CD4-positive, CD25-positive, alpha-beta regulatory T cell (primary cell): ENCODE results near the gene CT83. TPM values are rescaled to one million over a fixed set of nuclear protein-coding genes. Genes with fewer than 3 reads are reported as not detected.

Experiments used
- ATAC-seq, 2 donors: fragments of 150-1000 bp; cut with Tn5 transposase; one replicate each; pipeline ENCODE4 v1.10.0; 2021; ENCODE audit warnings: low read depth in 2 of 2, moderate number of reproducible peaks in 2 of 2, moderate library complexity in 1 of 2
- DNase-seq, 3 donors: peaks; one replicate each; pipeline versions ENCODE4 v3.0.0 to v3.0.0-alpha.2; 2012 to 2022; ENCODE audit warnings: mixed read lengths in 1 of 3
- H3K27ac ChIP-seq: one replicate; pipeline ENCODE4 v1.7.0; 2013; ENCODE audit warnings: mild to moderate bottlenecking, low read length; ENCODE audit not compliant: insufficient read depth, poor library complexity, severe bottlenecking
- H3K27me3 ChIP-seq: one replicate; pipeline ENCODE4 v1.7.0; 2013; ENCODE audit warnings: low read length; ENCODE audit not compliant: control insufficient read depth, insufficient read depth
- H3K36me3 ChIP-seq: one replicate; pipeline ENCODE4 v1.7.0; 2013; ENCODE audit warnings: mild to moderate bottlenecking, low read length, moderate library complexity; ENCODE audit not compliant: control insufficient read depth, insufficient read depth
- H3K4me1 ChIP-seq: 2 replicates; pipeline ENCODE4 v1.7.0; 2013; ENCODE audit warnings: mild to moderate bottlenecking, low read length; ENCODE audit not compliant: insufficient read depth, control insufficient read depth, poor library complexity, severe bottlenecking
- H3K4me3 ChIP-seq: one replicate; pipeline ENCODE4 v1.7.0; 2013; ENCODE audit warnings: low read depth, mild to moderate bottlenecking, low read length, moderate library complexity
- H3K9me3 ChIP-seq, 2 experiments: 1 replicate in 1 of 2; 2 replicates in 1 of 2; pipeline ENCODE4 v1.7.0; 2013; ENCODE audit warnings: low read length in 2 of 2, mild to moderate bottlenecking in 1 of 2, moderate library complexity in 1 of 2; ENCODE audit not compliant: control insufficient read depth in 2 of 2
- H3K27ac Mint-ChIP-seq, 3 donors: one replicate each; pipeline ENCODE4 v1.8.0; 2020 to 2022; ENCODE audit warnings: mild to moderate bottlenecking in 3 of 3, mixed read lengths in 3 of 3, moderate library complexity in 2 of 3
- H3K27me3 Mint-ChIP-seq: one replicate; pipeline ENCODE4 v1.8.0; 2022; ENCODE audit warnings: mild to moderate bottlenecking, mixed read lengths
- H3K36me3 Mint-ChIP-seq: one replicate; pipeline ENCODE4 v1.8.0; 2020; ENCODE audit warnings: mixed read lengths
- H3K4me1 Mint-ChIP-seq, 4 donors: one replicate each; pipeline ENCODE4 v1.8.0; 2020 to 2022; ENCODE audit warnings: mixed read lengths in 4 of 4, mild to moderate bottlenecking in 1 of 4
- H3K4me3 Mint-ChIP-seq, 4 donors: one replicate each; pipeline ENCODE4 v1.8.0; 2020 to 2022; ENCODE audit warnings: mild to moderate bottlenecking in 4 of 4, mixed read lengths in 4 of 4, moderate library complexity in 3 of 4
- H3K9me3 Mint-ChIP-seq, 7 donors: one replicate each; pipeline ENCODE4 v1.8.0; 2020 to 2022; ENCODE audit warnings: mixed read lengths in 7 of 7, mild to moderate bottlenecking in 3 of 7, moderate library complexity in 2 of 7
- polyA plus RNA-seq, 4 donors: library from polyadenylated mRNA; unstranded; fragments of 300-500 nt; fragmentation: Illumina TruSeq; gene quantifications; one replicate each; pipeline ENCODE4 v1.2.3, GENCODE V29; 2021
- total RNA-seq: library from RNA; stranded (reverse); gene quantifications from one replicate; pipeline ENCODE4 v1.2.3, GENCODE V29; 2022

CT83 gene
- total and polyA plus RNA-seq, 5 donors from 2014 or later = not detected

DNA sequence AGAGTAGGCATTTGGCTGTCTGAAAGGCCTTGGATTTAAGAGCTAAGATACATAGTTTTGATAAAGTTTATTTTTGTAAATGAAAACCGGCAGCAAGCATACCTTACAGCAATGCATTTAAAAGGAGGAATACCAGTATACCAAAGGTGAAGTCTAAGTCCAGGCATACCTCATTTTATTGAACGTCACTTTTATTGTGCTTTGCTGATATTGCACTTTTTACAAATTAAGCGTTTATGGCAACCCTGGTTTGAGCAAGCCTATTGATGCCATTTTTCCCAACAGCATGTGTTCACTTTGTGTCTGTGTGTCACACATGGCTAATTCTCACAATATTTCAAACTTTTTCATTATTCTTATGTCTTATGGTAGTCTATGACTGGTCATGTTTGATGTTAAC, 34.8 kb downstream of the CT83 start:
- Mint-ChIP-seq H3K9me3 (peaks cover 0 to 7% (median 0%) of the 10 kb centered on the region in 7 donors), H3K4me1 (no peaks in the 10 kb centered on the region), H3K36me3 (no peaks in the 10 kb centered on the region), H3K27me3 (no peaks in the 10 kb centered on the region), H3K4me3 (no peak overlapping the region), H3K27ac (no peak overlapping the region)
- Histone ChIP-seq H3K9me3 (no peaks in the 10 kb centered on the region), H3K36me3 (no peaks in the 10 kb centered on the region), H3K27ac (no peak overlapping the region), H3K4me3 (no peak overlapping the region), H3K4me1 (no peaks in the 10 kb centered on the region), H3K27me3 (no peaks in the 10 kb centered on the region)
- no peak for DNase-seq
- no peak for ATAC-seq

DNA sequence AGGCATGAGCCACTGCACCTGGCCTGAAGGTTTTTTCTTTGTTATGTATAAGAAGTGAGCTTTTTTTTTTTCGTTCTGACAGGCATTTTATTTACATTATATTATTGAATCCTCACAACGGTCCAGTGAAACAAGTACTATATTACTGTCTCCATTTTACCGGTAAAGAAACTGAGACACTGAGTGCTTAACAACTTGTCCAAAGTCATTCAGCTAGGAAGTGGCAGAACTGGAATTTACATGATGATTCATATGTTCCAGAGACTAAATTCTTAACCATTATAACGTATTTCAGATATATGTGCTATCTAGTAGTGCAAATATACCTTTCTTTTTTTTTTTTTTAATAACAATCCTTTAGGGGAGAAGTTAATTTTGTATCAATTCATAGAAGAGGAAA, 44.8 kb downstream of the CT83 start:
- no peaks in the 10 kb centered on the region for H3K4me1 Mint-ChIP-seq
- H3K4me3 Mint-ChIP-seq = no peak overlapping the region
- DNase-seq = no peak
- Histone ChIP-seq H3K27me3 (no peaks in the 10 kb centered on the region), H3K27ac (no peak overlapping the region), H3K4me3 (no peak overlapping the region), H3K9me3 (no peaks in the 10 kb centered on the region), H3K4me1 (no peaks in the 10 kb centered on the region), H3K36me3 (no peaks in the 10 kb centered on the region)
- H3K36me3 Mint-ChIP-seq = no peaks in the 10 kb centered on the region
- peaks cover 0 to 2% (median 0%) of the 10 kb centered on the region in 7 donors for H3K9me3 Mint-ChIP-seq
- H3K27ac Mint-ChIP-seq = no peak overlapping the region
- no peaks in the 10 kb centered on the region for H3K27me3 Mint-ChIP-seq
- ATAC-seq = no peak

DNA sequence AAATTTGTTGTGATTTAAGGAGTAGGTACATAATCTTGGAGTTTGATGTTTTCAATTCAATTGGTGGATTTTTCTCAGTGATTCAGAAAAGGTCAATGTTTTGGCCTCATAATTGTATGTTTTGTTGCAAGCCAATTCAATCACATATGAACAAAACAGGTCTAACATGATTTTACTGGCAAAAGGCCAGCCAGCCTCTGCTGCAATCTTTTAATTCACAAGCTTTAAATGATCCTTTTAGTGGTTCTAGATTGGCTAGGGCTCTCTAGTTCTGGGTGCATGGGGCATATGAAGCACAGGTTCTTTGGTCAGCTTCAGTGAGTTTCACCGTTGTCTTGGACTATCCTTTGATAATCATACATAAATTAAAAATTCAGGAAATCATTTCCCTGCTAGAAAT, 45.6 kb downstream of the CT83 start:
- Mint-ChIP-seq H3K27ac (no peak overlapping the region), H3K36me3 (no peaks in the 10 kb centered on the region), H3K9me3 (peaks cover 0 to 2% (median 0%) of the 10 kb centered on the region in 7 donors), H3K4me3 (no peak overlapping the region), H3K27me3 (no peaks in the 10 kb centered on the region), H3K4me1 (no peaks in the 10 kb centered on the region)
- DNase-seq (no peak), ATAC-seq (no peak)
- no peaks in the 10 kb centered on the region for H3K36me3 ChIP-seq
- no peak overlapping the region for H3K4me3 ChIP-seq
- no peak overlapping the region for H3K27ac ChIP-seq
- H3K27me3 ChIP-seq = no peaks in the 10 kb centered on the region
- no peaks in the 10 kb centered on the region for H3K4me1 ChIP-seq
- H3K9me3 ChIP-seq = no peaks in the 10 kb centered on the region

DNA sequence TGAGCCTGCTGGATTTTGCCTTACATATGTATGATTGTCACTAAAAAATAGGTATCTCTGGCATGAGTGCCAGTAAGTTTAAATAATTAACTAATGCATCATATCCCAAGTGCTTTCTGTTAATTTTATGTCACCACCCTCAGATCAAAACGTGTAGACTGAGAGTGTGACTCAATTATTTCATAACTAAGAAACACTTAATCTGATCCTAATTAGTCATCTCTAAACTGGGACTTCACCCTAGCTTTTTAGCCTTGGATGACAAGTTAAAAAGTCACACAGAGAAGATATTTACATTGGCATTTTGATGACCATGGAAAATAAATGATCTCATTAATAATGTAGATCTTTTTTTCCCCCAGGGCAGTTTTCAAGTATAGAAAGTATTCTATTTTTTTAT, 49.5 kb downstream of the CT83 start:
- Histone ChIP-seq H3K36me3 (no peaks in the 10 kb centered on the region), H3K4me3 (no peak overlapping the region), H3K4me1 (no peaks in the 10 kb centered on the region), H3K9me3 (no peaks in the 10 kb centered on the region), H3K27ac (no peak overlapping the region), H3K27me3 (no peaks in the 10 kb centered on the region)
- H3K9me3 Mint-ChIP-seq = peaks cover 0 to 4% (median 0%) of the 10 kb centered on the region in 7 donors
- H3K4me3 Mint-ChIP-seq = no peak overlapping the region
- ATAC-seq (no peak), DNase-seq (no peak)
- H3K36me3 Mint-ChIP-seq = no peaks in the 10 kb centered on the region
- H3K27ac Mint-ChIP-seq = no peak overlapping the region
- no peaks in the 10 kb centered on the region for H3K27me3 Mint-ChIP-seq
- H3K4me1 Mint-ChIP-seq = no peaks in the 10 kb centered on the region

Other genes starting within 250 kb of the CT83 start
- not detected for gene SLC6A14, start 26.4 kb downstream of the CT83 start, total RNA-seq
- not detected for gene SLC6A14, start 26.4 kb downstream of the CT83 start, polyA plus RNA-seq